COLO668 (cell line): ENCODE results near the gene RNF215.
"Not testable (repeated sequence)": the region's sequence is repeated elsewhere in the genome, so short reads cannot be mapped to it uniquely, and the experiment has no call there.

Source experiments
- DNase-seq: peaks from one replicate; lab custom pipeline; 2025; ENCODE audit not compliant: unreplicated experiment; lab: John Stamatoyannopoulos, UW

RNF215 gene

GRCh38 chr22:30365891-30366290 is 21.3 kb downstream of the RNF215 start:
- no peak for DNase-seq

DNA sequence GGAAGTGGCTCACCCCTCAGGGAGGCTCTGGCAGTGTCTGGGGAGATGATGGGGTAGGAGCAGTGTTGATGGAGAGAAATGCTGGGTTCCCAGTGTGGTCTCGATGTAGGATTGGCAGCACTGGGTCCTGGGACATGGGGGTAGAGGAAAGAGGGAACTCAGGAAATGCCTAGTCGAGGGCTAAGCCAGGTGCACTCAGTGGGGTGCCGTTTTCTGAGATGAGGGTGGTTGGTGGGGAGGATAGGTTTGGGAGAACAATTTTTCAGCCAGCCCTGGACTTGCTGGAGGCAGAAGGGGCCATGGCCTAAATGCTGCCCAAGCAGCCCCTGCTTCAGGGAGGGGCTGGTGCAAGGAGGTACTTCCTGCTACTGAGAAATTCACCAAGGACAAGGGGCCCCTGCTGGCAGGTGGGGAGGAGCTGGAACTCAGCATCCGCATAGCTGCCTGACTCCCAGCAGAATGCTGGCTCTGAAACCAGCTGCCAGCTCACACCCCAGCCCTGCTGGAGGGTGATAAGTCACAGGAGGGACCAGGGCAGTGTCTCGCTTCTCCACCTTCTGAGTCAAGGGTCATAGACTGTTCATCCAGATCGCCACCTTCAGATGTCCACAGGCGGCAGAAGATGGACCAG is 24.4 kb downstream of the RNF215 start:
- peak; percentile 30 for DNase-seq

DNA sequence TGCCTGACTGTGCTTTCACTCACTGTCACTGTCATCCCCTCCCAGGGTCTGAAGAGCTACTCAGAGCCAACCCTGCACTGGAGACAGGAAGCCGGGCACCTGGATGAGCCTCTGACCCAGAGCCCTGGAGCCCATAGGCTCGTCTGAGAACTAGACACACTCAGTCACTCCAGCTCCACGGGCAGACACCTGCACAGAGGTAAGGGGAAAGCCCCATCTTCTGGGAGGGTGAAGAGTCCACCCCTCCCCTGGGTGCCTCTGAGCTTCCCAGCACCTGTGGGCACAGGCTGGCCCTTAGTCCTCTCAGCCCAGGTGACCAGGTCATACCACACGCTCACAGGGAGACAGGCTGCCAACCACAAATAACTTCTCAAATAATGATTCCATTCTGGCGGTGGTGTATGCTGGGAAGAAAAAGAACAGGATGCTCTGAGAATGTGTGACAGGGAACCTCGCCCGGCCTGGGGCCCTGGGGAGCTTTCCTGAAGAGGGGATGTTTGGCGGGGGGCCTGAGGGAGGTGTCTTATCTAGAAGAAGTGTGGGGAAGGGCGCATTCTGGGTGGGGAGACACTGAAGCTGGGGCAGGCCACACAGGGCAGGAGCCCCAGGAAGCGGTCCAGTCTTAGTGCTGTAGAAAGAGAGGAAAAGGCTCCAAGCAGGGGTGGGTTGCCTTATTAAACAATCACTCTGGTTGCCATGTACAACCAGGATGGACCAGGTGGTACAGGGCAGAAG is 25.1 kb downstream of the RNF215 start:
- peak; percentile 43 for DNase-seq

DNA sequence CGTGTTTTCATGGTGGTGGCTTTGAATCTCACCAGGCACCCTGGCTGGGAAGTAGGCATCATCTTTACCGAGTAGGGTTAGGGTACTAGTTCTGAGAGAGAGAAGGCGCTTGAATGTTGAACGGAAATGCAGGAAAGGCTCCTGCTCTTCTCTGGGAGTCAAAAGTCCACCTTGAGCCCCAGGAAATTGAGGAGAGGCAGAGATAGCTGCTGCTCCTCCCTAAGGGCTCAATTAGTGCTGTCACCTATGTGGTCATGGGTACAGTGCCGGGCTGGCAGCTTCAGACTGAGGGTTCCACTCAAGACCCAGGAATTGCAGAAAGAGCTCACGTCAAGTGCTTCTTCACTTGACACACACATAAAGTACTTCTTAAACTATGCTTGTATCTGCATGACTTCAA is 28.7 kb downstream of the RNF215 start:
- DNase-seq, result no peak

GRCh38 chr22:30357650-30358215 is 29.5 kb downstream of the RNF215 start:
- DNase-seq, result no peak

- no peak for DNase-seq
These were observed 30.0 kb downstream of the RNF215 start for GRCh38 chr22:30357236-30357570.

DNA sequence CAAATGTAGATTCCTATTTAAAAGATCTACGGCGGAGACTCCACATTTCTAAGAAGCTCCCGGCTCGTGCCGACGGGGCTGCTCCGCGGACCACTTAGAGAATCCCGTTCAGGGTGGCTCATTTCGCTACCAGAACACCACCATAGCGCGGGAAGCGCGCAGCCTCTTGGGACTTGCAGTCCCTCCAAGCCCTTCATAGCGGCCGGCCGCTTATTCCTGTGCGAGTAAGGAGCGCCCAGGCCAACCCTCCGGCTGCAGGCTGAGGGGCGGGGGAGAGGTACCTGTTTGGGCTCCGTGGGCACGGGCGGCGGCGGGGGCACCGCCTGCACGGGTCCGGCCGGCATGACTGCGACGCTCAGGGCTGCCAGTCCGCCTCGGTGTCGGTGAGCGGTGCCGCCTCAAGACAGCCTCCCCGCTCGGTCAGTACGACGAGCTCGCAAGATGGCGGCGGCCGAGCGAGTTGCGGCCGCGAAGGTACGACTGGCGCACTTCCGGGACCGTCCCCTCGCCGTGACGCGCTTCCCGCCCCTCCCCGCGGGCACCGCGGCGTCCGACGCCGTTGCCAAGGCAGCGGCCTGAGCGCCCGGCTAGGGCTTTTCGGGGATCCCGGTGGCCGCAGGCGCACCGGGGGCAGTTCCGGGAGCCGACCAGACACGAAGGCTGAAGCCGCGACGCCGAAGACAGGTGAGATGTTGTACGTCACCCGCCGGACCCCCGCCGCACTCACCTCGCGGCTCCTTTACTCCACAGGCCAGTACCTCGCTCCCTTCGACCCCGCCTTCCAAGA is 30.6 kb downstream of the RNF215 start, which contains the start of the genes CCDC157 and SF3A1:
Gene CCDC157 (plus strand): TSS at position 559 of the 787 bp plus-strand sequence. CDS start 8,994 bp downstream, outside the sequence.
Gene SF3A1 (minus strand): TSS at position 446 of the 787 bp plus-strand sequence. CDS start 102 bp downstream, at position 344.
- DNase-seq, result peak; percentile 95

GRCh38 chr22:30354644-30355043 is 32.6 kb downstream of the RNF215 start:
- DNase-seq, result no peak

- no peak for DNase-seq
These were observed 36.0 kb downstream of the RNF215 start for GRCh38 chr22:30351226-30351625.

- DNase-seq, result no peak
These were observed 38.4 kb downstream of the RNF215 start for GRCh38 chr22:30348809-30349208.

- no peak for DNase-seq
These were observed 38.8 kb downstream of the RNF215 start for GRCh38 chr22:30348404-30348803.

DNA sequence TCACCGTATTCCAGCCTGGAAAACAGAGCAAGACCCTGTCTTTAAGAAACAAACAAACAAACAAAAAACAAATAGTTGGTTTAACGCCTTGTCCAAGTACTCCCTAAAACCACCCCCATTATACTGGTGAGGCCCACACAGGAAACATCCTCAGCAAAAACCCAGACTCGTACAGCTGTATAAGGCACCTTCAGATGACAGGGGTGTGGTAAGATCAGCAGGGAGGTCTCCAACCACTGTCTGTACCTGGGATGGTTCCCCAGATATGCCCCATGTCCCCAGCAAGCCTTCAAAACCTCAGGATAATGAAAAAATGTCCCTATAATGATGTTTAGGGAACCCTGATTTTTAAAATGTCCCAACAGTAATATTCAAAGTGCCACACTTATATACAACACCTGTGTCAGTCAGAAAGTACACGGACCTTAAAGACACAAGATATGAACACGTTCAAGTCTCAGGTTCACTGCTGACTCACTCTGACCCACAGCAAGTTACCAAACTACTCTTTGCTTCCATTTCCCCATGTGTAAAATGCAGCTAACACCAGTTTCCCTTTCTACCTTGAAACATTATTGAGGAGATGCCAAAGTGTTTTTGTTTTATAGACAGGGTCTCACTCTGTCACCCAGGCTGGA is 39.8 kb downstream of the RNF215 start:
- no peak for DNase-seq

GRCh38 chr22:30344447-30345200 is 42.6 kb downstream of the RNF215 start:
- no peak for DNase-seq

DNA sequence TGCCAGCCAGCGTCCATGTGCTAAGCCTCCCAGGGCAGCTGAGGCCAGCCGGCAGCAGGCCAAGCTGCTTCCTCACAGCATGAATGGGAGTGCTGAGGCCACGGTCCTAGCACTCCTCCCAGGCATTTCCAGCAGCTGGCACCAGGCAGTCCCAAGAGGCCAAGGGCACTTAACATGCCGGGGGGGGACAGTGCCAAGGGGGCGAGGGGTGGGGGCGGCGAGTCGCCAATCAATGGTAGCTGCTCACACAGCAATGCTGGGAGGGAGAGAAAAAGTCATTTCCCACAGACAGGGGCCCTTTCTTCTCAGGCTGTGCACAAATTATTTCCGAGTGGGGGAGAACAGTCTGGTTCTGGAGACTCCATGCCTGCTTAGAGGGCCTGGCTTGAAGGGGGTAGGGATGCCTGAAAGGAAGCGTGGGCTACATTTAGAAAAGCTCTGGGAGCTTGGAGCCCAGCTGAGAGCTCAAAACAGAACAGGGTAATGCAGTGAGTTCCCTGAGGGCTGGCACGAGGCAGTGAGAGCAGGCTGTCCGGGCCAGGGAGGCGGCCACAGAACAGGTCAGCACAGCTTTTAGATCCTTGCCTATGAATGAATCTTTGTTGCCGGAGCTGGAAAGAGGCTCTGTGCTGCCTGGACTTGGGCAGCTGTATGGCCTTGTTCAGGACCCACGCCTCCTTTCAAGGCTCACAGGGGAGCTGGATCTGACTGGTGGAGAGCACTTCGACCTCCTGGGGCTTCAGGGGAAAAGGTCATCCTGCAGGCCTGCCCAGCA is 46.1 kb downstream of the RNF215 start:
- DNase-seq, result no peak

- DNase-seq, result no peak
These were observed 48.4 kb downstream of the RNF215 start for GRCh38 chr22:30338802-30339201.

- DNase-seq, result not testable (repeated sequence)
These were observed 48.9 kb downstream of the RNF215 start for GRCh38 chr22:30338341-30338740.

DNA sequence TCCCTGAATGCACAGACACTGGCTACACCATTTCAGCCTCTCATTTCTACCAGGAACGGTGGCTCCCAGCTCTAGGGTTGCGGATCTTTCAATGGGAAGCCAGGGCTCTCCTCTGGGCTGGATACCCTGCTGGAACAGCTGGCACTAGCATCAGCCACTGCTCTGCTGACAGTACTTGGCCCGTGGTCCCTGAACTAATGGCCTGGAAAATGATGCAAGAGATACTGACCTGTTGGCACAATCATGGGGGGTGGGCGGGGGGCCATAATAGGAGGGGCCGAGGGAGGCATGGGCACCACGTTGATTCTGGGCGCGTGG is 49.8 kb downstream of the RNF215 start:
- no peak for DNase-seq

GRCh38 chr22:30336752-30337460 is 50.3 kb downstream of the RNF215 start:
- DNase-seq, result no peak

GRCh38 chr22:30335236-30335635 is 52.0 kb downstream of the RNF215 start:
- no peak for DNase-seq
